GM18526 (cell line): ENCODE results near the gene SUSD3.

Experiments used
- POLR2A ChIP-seq: IDR thresholded peaks from 3 replicates; pipeline ENCODE4 v1.6.1; 2011; ENCODE audit not compliant: insufficient read length; ENCODE audit errors: extremely low read depth

The SUSD3 gene

DNA sequence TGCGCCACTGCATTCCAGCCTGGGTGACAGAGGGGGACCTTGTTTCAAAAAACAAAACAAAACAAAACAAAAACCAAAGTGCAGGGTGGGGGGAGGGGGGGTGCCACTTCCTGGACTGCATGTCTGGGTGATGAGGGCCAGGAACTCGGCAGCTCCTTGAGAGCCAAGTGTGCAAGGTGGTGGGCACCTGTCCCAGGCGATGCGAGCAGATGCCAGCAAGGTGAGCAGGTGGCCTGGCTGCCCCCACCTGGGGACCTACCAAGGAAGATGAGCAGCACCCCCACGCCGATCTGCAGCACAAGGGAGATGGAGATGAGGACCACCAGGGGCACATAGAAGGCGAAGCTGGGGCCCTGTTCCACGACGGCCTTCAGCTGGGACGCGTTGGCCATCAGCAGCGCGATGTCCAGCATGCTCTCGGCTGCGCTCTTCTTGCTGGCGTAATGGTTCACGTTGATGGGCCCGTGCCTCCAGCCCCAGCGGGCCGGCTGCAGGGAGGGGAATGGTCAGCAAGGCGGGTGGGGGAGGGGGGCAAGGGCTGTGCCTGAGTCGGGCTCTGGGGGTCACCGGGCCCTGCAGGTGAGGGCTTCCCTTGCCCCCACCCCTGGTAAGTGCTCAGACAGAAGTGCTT lies 67.8 kb downstream of the SUSD3 start:
- no peak for TF ChIP-seq POLR2A

DNA sequence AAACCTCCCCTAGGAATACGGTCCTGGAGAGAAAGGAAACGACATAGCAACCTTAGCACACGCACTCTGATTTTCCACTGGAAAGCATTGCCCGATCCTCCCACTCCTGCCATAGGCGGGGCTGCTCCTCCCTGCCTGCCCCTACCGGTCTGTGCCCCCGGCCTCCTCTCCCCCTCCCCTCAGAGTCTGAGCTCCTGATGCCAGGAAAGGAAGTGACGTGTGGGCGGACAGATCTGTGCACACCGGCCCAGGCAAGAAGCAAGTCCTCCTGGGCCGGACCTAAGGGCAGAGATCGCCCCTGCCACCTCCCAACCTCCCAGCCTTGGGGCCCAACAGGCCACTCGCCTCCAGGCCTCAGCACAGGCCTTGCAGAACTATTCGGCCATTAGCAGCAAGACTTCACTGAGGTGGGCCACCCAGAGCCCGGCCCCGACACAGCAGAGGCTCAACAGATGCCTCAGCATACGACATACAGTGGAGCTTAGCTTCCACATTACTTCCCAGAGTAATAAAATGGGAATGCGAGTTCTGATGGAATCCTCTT lies 68.4 kb downstream of the SUSD3 start:
- TF ChIP-seq POLR2A, result no peak

DNA sequence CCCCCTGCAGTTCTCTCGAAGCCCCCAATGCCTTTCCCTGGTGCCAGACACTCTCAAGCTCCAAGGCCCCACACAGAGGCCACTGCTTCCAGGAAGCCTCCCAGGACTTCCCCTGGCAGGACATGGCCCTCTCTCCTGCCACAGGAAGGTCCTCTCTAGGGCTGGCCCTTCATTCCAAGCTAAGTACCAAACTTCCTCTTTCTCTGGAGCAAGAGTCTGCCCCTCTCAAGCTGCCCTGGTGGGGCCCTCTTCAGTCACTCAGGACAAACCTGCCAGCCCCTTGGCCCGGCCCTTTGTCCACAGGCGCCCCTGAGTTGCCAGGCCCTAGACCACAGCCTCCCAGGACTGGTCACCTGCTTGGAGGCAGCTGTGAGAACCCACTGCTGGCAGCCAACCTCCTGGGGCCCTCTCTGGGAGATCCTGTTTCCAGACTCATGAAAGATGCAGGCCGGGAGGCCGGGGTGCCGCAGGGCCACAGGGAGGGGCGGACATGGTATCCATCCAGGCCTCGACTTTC lies 69.0 kb downstream of the SUSD3 start:
- no peak for TF ChIP-seq POLR2A

DNA sequence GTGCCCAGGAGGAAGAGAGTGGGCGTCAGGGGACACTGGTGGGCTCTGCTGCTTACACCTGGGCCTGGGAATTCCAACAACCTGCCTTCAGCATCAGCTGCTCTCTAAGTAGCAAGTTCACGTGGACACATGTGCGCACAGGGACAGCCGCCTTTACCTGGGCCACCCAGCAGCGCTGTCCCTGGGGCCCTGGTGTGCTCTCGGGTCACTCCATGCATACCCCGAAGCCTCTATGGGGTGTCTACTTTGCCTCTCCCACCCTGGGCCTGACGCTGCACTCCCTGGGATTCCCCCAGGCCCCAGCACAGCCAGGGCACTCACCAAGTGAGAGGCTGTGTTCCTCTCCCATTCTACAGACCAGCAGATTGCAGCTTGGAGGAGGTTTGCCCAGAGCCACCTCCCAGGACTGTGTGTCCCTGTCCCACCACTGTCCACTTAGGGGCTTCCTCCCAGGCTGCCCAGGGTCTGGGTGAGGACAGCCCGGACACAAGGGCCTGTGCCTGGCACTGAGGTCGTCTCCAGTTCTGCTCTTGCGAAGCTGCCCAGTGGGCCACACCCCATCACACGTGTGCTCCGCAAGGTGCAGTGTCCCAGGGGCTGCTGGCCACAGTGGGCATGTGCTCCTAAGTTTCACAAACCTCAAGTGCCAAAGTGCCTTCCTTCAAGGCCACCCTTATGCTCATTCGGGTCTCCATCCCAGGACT lies 69.7 kb downstream of the SUSD3 start:
- no peak for TF ChIP-seq POLR2A

DNA sequence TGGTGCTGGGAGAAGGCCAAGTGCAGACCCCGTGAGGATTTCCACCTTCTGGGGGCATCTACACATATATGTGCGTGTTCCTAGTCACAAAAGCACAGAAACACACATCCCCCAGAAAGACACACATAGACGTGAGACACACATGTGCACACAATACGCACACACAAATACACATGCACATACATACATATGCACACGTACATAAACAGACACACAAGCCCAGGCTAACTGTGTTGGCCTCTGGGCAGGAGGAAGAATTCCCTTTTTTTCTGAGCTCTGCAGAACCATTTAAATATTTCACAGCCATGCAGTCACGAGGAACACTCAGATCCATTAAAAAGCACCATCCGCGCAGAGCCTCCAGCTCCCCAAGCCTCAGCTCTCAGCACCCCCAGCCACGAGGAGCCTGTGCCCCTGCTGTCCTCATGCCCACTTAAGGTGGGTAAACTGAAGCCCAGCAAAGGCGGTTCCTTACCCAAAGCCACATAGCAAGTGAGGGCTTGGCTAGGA lies 70.3 kb downstream of the SUSD3 start:
- TF ChIP-seq POLR2A, result no peak

DNA sequence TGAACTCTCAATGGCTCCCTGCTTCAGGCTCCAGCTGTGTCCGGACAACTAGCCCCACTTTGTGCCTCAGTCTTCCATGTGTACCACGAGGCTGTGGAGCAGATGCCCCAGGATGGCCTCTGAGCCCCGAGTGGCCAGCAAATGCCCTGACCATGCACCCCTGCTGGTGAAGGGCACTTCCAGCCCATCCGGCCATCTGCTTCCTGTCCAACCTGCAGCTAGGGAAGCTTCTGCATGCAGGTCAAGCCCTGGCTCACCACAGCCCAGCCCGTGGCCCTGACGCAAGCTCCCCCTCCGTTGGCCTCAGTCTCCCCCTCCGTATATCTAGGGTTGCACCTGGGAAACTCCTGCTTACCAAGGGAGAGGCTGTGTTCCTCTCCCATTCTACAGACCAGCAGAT lies 70.8 kb downstream of the SUSD3 start:
- TF ChIP-seq POLR2A, result no peak

DNA sequence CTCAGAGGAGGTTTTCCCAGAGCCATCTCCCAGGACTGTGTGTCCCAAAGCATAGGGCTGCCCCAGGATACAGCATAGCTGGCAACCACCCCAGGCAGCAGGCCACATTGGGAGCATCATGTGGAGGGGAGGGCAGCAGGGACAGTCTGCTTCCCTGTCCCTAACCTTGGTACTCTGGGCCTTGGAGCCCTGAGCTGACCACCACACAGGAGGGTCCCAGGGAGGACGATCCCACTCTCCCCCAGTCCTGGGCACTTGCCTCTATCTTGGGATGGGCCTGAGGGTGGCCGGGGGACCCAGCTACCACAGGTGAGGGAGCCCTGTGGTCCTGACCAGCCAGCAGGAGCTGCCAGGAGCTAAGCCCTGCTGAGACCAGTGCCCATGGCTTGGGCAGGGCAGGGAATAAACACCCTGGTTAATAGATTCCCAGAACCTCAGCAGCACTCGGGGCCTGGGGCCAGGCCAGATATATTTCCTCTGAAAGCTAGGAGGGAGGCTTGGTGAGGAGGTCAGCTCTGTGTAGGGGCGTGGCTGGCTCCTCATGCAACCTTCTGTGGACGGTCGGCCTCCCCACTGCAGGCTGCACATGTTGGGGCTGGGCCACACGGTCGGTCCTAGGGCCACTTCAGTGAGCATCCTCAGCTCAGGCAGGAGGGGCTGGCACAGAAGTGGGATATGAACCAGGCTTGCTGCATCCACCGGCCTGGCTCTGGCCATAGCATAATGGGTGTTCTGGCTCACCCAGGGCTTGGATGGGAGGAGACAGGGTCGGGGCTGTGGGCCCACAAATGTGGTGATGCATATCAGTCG lies 71.4 kb downstream of the SUSD3 start:
- TF ChIP-seq POLR2A, result no peak

DNA sequence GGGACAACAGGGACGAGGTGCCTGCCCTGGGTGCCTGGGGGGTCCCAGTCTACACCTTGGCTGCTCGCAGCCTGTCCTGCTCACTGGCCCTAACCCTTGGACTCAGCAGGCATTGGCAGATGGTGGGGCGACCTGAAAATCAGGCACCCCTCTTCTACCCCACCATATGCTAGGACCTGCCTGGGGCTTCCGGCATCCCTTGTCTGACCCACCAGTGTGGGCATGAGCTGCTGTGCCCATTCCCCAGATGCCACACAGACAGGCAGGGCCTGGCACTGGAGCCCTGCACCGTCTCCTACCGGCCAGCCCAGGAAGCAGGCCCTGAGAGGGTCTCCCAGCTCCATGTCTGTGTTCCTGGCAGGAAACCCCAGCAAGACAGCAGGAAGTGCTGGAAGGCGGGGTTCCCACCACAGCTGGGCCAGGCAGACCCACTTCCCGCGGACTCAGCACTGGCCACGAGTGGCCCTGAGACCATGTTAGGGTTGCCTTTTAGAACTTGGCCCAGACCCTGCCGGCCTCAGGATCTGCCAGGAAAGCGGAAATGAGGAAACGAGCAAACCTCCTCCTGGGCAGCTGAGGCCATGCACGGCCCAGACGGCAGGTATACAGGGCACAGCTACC lies 72.5 kb downstream of the SUSD3 start:
- no peak for TF ChIP-seq POLR2A

DNA sequence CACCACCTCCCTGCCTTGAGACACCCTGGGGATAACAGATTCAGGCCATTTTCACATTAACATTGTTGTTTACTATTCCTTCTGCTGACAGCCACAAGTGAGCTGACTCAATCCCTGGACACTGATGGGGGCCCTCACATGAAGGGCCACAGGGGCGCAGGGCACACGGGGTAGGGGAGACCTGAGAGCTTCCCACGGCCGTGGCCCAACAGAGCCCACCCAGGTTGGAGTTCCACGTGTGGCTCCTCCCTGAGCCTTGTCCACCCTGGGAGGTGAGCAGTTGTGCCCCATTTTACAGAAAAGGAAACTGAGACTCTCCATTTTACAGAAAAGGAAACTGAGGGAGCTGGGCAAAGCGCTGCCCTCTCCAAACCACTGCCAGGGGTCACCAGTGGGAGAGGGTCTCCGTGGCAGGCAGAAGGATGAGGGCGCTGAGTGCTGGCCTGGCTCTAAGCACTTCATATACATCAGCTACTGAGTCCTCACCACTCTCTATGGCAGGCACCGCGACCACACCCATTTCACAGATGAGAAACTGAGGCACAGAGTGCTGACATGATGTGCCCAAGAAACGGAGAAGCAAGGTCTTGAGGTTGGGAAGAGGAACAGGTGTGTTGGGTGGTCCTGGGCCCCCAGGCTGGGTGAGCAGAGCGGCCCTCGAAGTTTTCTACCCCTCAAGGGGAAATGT lies 73.2 kb downstream of the SUSD3 start:
- TF ChIP-seq POLR2A, result no peak

DNA sequence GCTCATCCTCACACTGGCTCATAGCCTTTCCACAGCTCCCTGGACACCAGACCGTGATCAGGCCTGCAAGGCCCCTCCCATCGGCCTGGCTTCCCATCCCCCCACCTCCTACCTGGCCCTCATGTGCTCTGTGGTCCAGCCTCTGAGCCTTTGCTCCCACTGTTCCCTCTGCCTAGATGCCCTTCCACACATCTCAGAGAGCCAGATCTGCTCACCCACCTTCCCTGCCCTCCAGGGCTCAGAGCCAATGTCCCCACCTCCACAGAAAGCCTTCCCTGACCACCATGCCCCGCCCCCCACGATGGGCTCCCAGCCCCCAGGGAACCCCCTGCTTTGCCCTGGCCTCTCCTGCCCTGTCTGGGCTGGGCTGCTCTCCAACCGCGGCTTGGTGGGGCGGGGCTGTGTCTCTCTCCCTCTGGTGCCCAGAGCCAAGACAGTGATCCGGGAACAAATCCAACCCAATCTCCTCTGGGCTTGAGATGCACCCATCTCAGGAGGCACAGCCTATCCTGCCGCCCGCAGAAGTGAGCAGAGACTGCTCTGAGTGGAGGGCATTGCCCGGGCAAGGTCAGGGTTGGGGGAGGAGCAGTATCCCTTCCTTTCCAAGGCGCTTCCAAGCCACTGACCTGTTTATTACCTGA lies 73.9 kb downstream of the SUSD3 start:
- no peak for TF ChIP-seq POLR2A

DNA sequence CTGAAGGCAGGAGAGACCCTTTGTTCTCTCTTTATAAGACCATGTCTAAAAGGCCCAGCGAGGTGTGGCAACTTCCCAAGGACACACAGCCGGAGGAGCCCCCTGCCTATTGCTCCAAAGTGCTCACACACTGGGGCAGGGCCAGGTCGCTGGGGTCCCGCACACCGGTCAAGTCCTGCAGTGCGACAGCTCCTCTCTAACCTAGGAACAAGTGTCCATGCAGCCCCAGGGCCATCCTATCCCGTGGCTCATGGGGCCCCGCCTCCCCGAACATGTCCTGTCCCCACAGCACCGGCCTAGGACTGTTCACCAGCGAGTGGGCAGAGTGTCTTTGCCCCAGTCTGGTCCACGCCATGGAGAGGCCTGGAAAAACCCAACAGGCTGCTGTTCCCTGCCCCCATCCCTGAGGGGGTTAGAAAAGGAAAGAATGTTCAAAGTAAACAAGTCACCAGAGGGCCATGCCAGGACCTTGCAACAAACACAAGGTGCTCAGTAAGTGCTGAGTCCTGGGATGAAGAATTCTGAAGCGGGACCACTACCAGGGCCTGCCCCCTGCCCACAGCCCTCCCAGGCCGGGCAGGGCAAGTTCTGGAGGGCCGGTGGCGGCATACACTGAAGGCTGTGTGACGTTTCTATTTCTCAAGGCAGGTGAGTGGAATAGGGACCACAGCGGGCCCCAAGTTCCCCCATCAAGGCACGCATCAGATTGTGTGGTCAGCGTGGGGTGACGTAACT lies 74.6 kb downstream of the SUSD3 start:
- TF ChIP-seq POLR2A, result no peak

DNA sequence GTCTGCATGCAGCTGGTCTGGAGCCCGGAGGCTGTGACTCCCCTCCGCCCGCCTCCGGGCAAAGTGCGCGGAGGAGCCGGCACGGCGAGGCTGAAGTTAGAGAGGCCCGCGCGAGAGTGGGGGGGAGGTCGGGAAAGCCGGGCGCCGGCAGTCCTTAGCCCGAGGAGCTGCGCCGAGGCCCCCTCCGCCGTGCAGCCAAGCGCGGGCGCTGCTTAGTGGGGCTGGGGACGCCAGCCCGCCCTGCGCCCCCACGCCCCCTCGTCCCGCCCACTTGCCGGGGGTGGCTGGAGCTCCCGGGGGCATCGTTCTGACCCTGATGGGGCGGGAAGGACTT lies 75.1 kb downstream of the SUSD3 start:
- no peak for TF ChIP-seq POLR2A

DNA sequence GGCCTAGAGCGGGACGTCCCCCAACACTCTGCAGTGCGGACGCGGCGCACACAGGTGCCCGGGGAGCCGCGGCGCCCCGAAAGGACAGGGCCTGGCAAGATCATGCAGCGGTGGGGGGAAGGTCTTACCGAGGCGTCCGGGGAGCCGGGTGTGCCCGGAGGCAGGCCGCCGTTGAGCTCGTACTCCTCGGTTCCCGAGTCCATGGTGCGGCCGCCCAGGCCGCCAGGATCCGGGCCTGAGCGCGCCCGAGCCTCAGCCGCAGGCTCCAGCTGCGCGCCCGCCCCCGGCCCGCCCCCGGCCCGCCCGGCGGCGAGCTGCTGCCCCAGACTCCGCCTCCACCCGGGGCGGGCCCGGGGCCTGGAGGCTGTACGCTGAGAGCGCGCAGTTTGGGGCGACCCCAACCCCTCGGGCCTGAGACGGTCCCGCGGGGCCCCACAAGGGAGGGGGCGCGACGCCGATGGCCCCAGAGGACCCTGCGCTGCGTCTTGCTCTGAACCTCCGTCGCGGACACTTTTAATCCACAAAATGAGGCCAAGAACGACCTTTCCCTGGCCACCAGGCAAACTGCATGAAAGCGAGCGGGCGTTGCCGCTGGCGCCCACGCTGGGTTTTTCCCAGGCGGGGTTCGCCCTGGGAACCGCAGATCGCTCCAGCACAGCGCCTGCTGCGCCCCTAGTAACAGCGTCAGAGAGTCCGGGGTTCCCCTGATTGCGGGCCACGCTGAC lies 75.7 kb downstream of the SUSD3 start, which contains the start of gene NINJ1:
Gene NINJ1, minus strand, starts transcription at position 237 of the 725 bp plus-strand sequence. Its CDS starts 34 bp downstream, at position 203.
- TF ChIP-seq POLR2A, result peak; percentile 58
